Right lobe of liver (tissue), 4 donors: ENCODE measurements around the gene AQR.

Experiments used
- CTCF ChIP-seq, 4 donors: fragments of 200-600 bp in 3 of 4; fragments of 450-650 bp in 1 of 4; IDR thresholded peaks; one replicate each; pipeline versions ENCODE4 v1.5.1 to v1.8.0; 2016 to 2022; ENCODE audit warnings: antibody characterized with exemption in 4 of 4, mild to moderate bottlenecking in 2 of 4
- POLR2A ChIP-seq: fragments of 450-650 bp; IDR thresholded peaks from one replicate; pipeline ENCODE4 v1.6.1; 2017; ENCODE audit warnings: antibody characterized with exemption, mild to moderate bottlenecking
- donor health status: DM: no; HTN: no; CAD: no.
- donor health status: DM: no; HTN: no; CAD: no.
- donor health status: DM: no; HTN: yes; CAD: no.

- no peak for TF ChIP-seq POLR2A
- TF ChIP-seq CTCF (IDR thresholded peaks at IDR 0.05) = no peak
These were observed 68.8 kb downstream of the AQR start for GRCh38 chr15:34900748-34901147.
